Activated CD8-positive, alpha-beta memory T cell treated with anti-CD3 and anti-CD28 coated beads, Interleukin-2, amount 50 U/mL, for 48 hours (primary cell): ENCODE measurements around the gene MAP2K1.

ENCODE experiments used
- DNase-seq: peaks from one replicate; pipeline ENCODE4 v3.0.0-alpha.2; 2020

MAP2K1 gene

GRCh38 chr15:66394472-66394871, 7.8 kb downstream of the MAP2K1 start:
- no peak for DNase-seq

DNA sequence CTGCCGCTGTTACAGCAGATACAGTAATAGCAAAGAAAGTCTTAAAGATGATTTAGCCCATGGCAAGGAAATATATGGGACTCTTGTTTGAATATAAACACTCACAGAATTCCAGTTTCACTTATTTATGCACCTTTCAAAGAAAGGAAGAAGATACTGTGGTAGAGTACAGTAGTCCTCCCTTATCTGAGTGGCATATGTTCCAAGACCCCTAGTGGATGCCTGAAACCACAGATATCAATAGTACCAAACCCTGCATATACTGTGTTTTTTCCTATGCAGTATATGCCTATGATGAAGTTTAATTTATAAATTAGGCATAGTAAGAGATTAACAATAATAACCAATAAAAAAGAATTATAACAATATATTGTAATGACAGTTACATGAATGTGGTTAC, 8.2 kb downstream of the MAP2K1 start:
- no peak for DNase-seq

DNA sequence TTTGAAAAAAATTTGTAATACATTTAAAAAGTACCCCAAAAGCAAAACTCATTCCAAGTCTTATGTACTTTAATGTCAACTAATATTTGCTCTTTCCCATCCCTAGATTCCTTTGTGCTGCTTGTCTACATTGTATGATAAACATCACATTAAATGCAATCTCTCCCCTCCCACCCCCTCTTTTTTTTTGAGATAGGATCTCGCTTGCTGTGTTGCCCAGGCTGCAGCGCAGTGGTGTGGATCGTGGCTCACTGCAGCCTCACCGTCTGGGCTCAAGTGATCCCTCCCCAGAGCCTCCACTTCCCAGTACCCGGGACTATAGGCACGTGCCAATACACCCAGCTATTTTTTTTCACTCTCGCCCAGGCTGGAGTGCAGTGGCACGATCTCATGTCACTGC, 12.6 kb downstream of the MAP2K1 start:
- DNase-seq, result no peak

DNA sequence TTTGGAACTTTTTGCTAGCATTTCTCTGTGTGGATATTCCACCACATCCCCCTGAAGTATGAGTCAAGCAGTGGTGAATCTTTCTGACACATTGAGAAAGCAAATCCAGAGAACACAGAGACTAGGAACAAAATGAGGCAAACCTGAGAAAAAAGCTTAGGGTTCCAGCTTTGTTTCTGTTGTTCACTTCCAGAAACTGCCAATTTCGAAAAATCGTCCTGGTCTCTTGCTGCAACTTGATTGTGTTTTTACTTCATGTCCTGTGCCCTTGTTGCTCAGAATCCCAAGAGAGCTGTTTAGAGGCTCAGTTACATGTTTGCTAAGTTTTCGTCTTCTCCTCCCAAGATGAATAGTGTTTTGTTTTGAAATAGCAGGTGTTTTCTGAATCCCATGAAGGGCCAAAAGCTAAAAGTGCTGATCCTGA, 13.7 kb downstream of the MAP2K1 start:
- no peak for DNase-seq

DNA sequence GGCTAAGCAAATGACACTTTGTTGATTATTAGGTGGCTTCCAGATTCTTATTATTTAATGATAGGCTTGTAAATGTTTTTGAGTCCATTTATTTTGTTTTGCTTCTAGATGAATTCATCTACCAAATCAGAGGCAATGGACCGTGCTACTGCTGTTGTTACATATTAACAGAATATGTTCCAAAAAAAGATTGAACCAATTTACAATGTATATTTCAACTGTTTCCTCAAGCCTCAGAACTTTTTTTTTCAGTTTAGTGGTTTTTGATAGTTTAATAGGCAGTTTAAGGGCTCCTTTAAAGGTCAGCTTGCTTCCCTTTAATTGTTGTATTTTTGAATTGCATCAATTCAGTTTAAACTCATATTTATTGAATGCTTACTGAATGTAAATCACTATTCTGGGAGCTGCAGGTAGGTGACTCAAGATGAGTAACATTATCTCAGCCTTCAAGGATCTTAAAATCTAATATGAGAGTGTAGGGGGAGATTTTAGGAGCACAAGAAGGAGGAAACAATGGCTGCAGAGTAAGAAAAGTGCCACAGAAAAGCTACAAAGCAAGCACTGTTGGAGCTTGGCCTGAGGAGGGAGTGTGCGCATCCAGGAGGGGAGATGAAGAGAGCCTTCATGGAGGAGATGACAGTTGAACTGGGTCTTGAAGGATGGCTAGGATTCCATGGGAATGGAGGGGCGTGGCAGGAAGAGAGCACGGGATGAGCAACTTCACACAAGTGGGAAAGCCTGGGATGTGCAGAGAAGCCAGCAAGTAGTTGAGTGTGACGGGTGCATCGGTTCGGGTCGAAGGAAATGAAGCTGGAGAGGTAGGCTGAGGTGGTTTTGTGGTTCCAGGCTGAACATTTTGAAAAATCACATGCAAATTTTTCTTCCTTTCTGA, 14.7 kb downstream of the MAP2K1 start:
- DNase-seq, result no peak

- no peak for DNase-seq
Observed at GRCh38 chr15:66402761-66403284, 16.1 kb downstream of the MAP2K1 start.

- no peak for DNase-seq
Observed at GRCh38 chr15:66403323-66403722, 16.6 kb downstream of the MAP2K1 start.

DNA sequence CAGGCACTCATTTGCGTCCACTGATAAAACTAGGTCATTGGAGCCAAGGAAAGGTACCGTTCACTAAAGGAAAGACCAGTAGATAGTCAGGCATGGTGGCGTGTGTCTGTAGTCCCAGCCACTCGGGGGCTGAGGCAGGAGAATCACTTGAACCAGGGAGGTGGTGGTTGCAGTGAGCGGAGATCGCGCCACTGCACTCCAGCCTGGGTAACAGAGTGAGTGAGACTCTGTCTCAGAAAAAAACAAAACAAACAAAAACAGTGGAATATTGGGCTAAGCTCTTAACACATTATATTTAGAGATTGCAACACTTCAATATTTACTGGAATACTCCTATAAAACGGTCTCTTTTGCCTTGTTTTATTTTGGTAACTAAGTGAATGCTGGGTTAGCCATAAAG, 17.4 kb downstream of the MAP2K1 start:
- no peak for DNase-seq

- no peak for DNase-seq
Observed at GRCh38 chr15:66404532-66404931, 17.8 kb downstream of the MAP2K1 start.

GRCh38 chr15:66405007-66405406, 18.3 kb downstream of the MAP2K1 start:
- DNase-seq, result no peak

DNA sequence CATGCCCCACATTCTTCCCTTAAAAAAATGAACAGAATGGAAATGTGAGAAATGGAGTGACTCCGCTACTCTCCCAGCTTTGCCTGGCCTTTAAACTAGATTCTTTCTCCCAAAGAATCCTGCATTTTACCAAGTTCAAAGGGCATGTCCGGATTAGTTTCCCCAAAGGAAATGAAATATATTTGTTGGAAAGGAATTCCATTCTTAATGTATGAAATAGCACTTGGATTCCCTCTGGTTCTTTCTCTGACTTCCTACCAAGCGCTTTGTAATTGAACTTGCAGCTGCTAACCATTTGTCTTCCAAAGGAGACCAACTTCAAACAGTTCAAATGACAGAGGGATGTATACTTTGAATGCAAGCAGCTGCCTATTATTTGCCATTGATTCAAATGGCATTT, 18.9 kb downstream of the MAP2K1 start:
- DNase-seq, result no peak

- DNase-seq, result no peak
Observed at GRCh38 chr15:66408254-66408653, 21.5 kb downstream of the MAP2K1 start.

DNA sequence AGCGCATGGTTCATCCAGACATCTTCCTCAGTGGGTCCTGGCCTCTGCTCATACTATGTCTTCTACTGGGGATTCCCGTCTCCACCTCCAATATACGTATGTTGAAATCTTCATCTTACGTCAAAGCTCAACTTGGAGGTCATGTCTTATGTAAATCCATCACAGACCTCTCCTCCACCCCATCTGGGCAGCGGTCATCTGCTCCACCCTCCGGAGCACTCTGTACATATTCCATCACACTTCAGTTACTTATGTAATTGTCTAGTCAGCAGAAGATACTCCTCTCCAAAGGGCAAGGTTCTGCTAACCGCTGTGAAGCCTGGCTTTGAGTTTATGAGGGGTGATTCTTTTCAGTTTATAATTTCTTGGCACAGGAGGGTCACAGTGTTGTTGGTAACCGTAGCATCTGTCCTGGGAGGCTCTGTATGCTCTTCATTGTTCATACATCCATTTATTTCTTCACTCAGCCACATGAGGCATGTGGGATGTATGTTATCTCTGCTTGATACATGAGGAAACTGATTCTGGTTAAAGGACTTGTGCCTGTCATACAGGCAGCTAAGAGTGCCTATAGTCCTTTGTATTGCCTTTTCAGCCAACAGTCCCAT, 22.1 kb downstream of the MAP2K1 start:
- DNase-seq, result no peak

- DNase-seq, result no peak
Observed at GRCh38 chr15:66409565-66410108, 22.9 kb downstream of the MAP2K1 start.

DNA sequence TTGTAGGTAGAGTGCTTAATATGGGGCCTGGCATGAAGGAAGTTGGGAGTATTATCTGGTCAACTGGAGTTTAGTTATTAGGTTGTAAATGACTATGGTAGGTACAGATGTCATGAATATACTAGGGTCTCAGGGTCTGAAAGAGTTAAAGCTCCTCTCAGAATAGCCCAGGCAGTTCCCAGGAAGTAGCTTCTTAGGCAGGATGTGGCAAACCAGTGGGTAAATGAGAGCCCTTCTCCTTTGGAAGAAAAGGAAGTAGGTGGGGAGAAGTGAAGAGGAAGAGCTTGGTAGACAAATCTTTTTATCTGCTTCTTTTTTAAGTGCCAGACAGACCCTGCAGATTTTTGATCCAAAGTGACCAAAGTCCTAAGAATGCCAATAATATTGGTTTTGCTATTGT, 24.5 kb downstream of the MAP2K1 start:
- no peak for DNase-seq

- DNase-seq, result no peak
Observed at GRCh38 chr15:66412220-66412619, 25.5 kb downstream of the MAP2K1 start.

DNA sequence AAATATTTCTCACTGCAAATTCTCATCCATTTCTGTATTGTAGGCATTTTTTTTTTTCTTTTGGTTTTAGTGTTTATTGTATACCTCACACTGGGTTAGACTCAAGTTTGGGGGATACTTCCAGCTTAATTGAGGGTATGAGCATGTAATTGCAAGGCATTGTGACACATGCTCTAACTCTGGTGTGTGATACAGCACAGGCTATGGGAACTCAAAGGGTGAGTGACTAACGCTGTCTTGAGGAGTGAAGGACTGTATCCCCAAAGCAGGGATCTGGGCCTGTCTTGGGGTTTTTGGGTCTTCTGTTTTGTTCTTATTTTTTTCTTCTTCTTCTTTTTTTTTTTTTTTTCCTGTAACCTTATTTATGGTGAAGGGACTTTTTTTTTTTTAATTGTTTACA, 26.9 kb downstream of the MAP2K1 start:
- no peak for DNase-seq

DNA sequence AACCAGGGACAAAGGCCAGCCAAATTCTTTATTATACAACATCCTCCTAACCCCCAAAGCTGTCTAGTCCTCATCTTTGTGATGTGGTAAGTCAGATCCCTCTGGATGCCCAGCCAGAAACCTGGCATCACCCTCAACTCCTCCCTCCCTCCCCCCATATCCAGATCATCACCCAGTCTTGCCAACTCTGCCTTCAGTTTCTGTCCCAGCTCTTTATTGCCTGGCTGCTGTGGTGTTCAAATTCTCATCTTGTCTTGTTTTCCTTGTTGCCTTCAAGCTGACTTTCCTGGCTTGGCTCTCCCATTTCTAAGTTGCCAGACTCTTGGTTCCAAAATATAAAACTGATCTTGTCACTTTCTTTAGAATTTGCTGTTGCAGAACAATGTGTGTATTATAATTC, 28.6 kb downstream of the MAP2K1 start:
- DNase-seq, result no peak

GRCh38 chr15:66417736-66418135, 31.0 kb downstream of the MAP2K1 start:
- DNase-seq, result no peak

DNA sequence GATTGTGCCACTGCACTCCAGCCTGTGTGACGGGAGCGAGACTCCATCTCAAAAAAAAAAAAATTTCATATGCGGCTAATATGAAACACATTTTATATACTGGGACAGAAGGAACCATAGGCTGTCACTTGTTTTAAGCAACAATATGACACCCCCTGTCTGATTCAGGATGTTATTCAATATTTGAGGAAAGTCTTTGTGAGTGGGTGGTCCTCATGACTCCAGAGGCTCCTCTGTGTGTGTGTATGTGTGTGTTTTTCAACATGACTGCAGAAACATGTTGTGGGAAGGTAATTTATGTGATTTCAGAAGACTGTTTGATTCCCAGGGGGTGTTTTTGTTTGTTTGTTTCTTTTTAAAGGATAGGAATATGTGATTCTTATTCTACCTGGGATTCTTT, 32.8 kb downstream of the MAP2K1 start:
- DNase-seq, result no peak

GRCh38 chr15:66422347-66422746, 35.6 kb downstream of the MAP2K1 start:
- no peak for DNase-seq

DNA sequence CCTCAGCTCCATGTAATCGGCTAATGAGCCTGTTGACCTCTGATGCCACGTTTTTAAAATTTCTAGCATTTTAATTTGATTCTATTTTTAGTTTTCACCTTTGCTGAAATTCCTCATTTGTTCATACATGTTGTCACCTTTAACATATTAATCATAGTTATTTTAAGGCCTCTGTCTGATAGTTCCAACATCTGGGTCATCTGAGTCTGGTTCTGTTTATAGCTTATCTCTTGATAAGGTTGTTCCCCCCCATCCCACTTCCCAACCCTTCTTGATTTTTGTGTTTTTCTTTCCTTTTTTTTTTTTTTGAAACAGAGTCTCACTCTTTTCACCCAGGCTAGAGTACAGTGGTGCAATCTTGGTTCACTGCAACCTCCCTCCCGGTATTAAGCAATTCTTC, 36.4 kb downstream of the MAP2K1 start:
- DNase-seq, result no peak

DNA sequence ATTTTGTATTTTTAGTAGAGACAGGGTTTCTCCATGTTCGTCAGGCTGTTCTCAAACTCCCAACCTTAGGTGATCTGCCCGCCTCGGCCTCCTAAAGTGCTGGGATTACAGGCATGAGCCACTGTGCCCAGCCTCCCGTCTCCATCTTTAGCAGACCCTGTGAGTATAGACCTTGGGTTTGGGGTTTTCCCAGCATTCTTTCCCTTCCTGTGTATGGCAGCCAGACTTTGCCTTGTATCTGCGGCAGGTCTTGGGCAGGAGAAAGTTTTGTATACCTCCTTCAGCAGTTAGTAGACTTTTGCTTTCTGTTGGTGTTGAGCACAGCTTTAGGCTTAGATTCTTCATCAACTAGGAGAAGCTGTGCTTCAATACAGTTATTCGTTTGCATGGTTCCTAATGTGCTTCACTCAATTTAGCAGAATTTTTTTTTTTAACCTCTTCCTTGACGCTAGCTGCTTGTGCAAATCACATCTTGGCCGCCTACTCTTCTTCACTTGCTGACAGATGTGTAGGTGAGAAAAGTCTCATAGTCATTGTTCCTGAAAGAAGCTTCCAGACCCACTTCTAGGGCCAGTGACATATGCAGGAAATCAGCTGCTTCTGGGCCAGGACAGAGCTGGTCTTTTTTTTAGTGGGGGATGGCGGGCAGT, 38.4 kb downstream of the MAP2K1 start:
- no peak for DNase-seq

DNA sequence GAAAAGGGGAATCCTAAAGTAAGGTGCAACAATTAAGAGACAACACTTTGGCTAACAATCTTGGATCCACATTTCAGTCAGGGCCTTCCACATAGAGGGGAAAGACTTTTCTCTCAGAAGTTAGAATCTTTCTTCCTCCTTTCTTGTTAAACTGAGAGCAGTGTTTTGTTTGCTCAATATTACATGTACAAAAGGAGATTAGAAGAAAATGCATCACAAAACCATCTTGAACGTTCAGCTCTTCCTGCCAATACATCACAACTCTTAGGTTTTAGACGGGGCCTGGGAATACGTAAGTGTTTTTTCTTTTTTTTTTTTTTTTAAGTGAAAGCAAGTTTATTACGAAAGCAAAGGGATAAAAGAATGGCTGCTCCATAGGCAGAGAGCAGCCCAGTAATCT, 39.1 kb downstream of the MAP2K1 start:
- no peak for DNase-seq
